ENCODE data around the gene WDR82. TPM values are rescaled to one million over a fixed set of nuclear protein-coding genes. Genes with fewer than 3 reads are reported as not detected.
A peak's percentile ranks its signal among the peaks of the same experiment; 100 is the strongest.

WDR82 gene
- total and polyA plus RNA-seq, 8 donors, result 60.2 to 124 (median 108) TPM

DNA sequence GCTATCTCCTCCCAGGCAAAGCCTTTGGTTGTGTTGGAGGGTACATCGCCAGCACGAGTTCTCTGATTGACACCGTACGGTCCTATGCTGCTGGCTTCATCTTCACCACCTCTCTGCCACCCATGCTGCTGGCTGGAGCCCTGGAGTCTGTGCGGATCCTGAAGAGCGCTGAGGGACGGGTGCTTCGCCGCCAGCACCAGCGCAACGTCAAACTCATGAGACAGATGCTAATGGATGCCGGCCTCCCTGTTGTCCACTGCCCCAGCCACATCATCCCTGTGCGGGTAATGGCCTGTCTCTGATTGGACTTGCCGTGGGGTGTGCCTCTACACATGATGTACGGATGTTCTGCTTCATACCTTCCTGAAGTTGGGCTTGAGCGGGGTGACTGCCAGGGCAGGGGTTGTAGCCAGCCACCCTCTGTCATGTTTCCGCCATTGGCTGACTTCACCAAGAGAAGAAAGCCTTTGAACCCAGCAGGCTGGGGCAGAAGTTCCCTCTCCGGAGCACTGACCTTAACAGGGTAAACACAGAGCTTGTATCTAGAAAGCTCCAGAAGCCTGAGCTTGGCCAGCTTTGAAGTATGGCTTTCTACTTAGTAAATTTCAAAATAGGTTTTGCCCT, 67.1 kb downstream of the WDR82 start:
- ATAC-seq (no peak), DNase-seq (peak in 1 of 4 donors; percentile 40)
- peaks cover 1 to 38% of the 10 kb centered on the region in 2 donors for H3K4me1 ChIP-seq
- H3K9me3 ChIP-seq, result no peaks in the 10 kb centered on the region
- intact Hi-C loops (cut with DNase I), result no loop called here
- H3K36me3 ChIP-seq, result peaks cover 12 to 100% of the 10 kb centered on the region in 2 donors
- TF ChIP-seq, protein P1, sequence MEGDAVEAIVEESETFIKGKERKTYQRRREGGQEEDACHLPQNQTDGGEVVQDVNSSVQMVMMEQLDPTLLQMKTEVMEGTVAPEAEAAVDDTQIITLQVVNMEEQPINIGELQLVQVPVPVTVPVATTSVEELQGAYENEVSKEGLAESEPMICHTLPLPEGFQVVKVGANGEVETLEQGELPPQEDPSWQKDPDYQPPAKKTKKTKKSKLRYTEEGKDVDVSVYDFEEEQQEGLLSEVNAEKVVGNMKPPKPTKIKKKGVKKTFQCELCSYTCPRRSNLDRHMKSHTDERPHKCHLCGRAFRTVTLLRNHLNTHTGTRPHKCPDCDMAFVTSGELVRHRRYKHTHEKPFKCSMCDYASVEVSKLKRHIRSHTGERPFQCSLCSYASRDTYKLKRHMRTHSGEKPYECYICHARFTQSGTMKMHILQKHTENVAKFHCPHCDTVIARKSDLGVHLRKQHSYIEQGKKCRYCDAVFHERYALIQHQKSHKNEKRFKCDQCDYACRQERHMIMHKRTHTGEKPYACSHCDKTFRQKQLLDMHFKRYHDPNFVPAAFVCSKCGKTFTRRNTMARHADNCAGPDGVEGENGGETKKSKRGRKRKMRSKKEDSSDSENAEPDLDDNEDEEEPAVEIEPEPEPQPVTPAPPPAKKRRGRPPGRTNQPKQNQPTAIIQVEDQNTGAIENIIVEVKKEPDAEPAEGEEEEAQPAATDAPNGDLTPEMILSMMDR (IDR thresholded peaks at IDR 0.05), result no peak
- H3K27me3 ChIP-seq, result no peaks in the 10 kb centered on the region
- no peak overlapping the region for H3K4me3 ChIP-seq
- peak overlapping the region in 1 of 2 donors; percentile 80 for H3K27ac ChIP-seq

DNA sequence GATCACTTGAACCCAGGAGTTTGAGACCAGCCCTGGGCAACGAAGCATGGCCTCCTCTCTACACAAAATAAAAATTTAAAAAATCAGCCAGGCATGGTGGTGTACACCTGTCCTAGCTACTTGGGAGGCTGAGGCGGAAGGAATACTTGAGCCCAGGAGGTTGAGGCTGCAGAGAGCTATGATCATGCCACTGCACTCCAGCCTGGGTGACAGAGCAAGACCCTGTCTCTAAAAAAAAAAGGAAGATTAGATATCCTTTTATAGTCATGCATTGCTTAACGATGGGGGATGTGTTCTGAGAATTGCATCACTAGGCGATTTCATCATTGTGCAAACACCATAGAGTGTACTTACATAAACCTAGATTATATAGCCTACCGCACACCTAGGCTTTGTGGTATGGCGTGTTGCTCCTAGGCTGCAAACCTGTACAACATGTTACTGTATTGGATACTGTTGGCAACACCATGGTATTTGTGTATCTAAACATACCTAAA, 67.9 kb downstream of the WDR82 start:
- H3K4me3 ChIP-seq, result no peak overlapping the region
- H3K9me3 ChIP-seq, result no peaks in the 10 kb centered on the region
- ATAC-seq, result peak; percentile 86
- H3K4me1 ChIP-seq, result peaks cover 0 to 38% of the 10 kb centered on the region in 2 donors
- no peaks in the 10 kb centered on the region for H3K27me3 ChIP-seq
- TF ChIP-seq, protein P1 (IDR thresholded peaks at IDR 0.05), result no peak
- peak in 1 of 4 donors; percentile 72 for DNase-seq
- H3K27ac ChIP-seq, result peak overlapping the region; percentile 50 to 80
- H3K36me3 ChIP-seq, result peaks cover 12 to 100% of the 10 kb centered on the region in 2 donors
- intact Hi-C loops (cut with DNase I), result no loop called here

DNA sequence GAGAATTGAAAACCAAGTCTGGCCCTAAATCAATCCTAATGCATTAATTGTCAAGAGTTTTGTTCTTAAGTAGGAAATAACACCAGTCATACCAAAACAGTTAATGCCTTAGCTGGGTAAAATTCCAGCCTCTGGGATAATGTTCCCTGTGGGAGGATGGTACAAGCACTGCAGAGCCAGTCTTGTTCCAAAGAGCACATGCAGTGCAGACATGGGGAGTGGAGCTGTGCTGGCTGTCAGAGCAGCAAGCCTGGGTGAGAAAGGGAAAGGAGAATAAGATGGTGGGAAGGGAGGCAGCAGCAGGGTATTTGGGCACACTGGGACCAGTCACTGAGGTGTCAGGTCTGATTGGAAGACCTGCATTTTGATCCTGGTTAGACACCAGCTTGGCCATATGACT, 68.4 kb downstream of the WDR82 start:
- H3K4me3 ChIP-seq, result no peak overlapping the region
- intact Hi-C loops (cut with DNase I), result no loop called here
- TF ChIP-seq, protein P1 (IDR thresholded peaks at IDR 0.05), result no peak
- peaks cover 0 to 41% of the 10 kb centered on the region in 2 donors for H3K4me1 ChIP-seq
- peak overlapping the region; percentile 50 to 80 for H3K27ac ChIP-seq
- ATAC-seq (no peak), DNase-seq (no peak)
- peaks cover 12 to 100% of the 10 kb centered on the region in 2 donors for H3K36me3 ChIP-seq
- no peaks in the 10 kb centered on the region for H3K27me3 ChIP-seq
- H3K9me3 ChIP-seq, result no peaks in the 10 kb centered on the region

DNA sequence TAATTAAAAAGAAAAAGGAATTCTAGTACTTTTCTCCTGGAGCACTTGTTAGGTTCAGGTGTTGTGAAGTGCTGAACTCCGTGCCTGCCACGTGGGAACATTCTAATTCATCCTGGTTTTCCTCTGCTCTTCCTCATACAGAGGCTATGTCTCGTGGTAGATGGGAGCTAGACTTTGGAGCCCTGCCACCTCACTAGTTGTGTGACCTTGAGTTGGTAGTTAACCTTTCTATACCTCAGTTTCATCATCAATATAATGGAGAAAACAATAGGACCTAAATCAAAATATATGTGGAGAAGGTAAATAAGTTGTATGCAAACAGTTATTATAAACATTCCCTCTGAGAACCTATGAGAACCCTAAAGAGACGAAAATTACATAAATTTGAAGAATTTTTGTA, 69.9 kb downstream of the WDR82 start:
- Histone ChIP-seq H3K4me1 (peaks cover 0 to 56% of the 10 kb centered on the region in 2 donors), H3K27ac (peak overlapping the region in 1 of 2 donors; percentile 80), H3K27me3 (no peaks in the 10 kb centered on the region), H3K36me3 (peaks cover 8 to 100% of the 10 kb centered on the region in 2 donors), H3K4me3 (no peak overlapping the region), H3K9me3 (no peaks in the 10 kb centered on the region)
- TF ChIP-seq, protein P1 (IDR thresholded peaks at IDR 0.05), result no peak
- intact Hi-C loops (cut with DNase I), result no loop called here
- ATAC-seq, result no peak
- no peak for DNase-seq

DNA sequence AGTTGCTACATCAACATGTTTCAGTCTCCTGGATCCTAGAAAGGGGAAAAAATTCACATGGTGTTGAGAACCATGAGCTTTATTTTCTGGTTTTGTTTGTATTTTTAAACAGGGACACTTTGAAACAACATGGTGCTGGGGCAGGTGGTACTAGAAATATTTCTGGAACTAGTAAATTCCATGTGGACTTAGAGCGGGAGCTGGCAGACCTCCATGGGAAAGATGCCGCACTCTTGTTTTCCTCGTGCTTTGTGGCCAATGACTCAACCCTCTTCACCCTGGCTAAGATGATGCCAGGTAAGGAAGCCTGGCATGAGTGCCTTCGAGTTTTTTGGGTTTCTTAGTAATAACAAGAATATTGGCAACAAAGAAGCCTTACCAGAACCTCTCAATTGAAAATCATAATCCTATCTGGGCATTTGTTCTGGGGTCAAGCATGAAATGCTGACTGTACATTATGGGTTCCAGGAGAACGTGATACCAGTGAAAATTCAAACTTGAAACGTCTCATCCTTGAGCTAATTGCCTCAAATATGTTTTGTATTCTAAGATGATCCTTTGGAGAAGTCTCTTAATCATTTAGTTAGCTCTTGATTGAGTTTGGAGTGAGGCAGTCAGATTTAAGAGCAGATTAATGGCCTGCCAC, 72.6 kb downstream of the WDR82 start:
- Histone ChIP-seq H3K27ac (peak overlapping the region in 1 of 2 donors; percentile 86), H3K4me1 (peaks cover 8 to 72% of the 10 kb centered on the region in 2 donors), H3K4me3 (no peak overlapping the region), H3K27me3 (no peaks in the 10 kb centered on the region), H3K9me3 (no peaks in the 10 kb centered on the region), H3K36me3 (peaks cover 4 to 86% of the 10 kb centered on the region in 2 donors)
- intact Hi-C loops (cut with DNase I), result no loop called here
- ATAC-seq, result peak; percentile 43
- TF ChIP-seq, protein P1 (IDR thresholded peaks at IDR 0.05), result no peak
- peak in 2 of 4 donors; percentile 34 to 62 for DNase-seq

Data from left lung (tissue), 10 donors.